ENCODE results near the gene C20orf173. TPM values are rescaled to one million over a fixed set of nuclear protein-coding genes. Genes with fewer than 3 reads are reported as not detected.

Gene C20orf173
- total RNA-seq, 2 donors from 2014 or later: not detected

GRCh38 chr20:35517125-35517524 lies 12.3 kb downstream of the C20orf173 start:
- Mint-ChIP-seq H3K27me3 (ENCODE audit: insufficient read depth) (no peaks in the 10 kb centered on the region), H3K27ac (no peak overlapping the region), H3K4me1 (no peaks in the 10 kb centered on the region), H3K9me3 (no peaks in the 10 kb centered on the region), H3K36me3 (ENCODE audit: low read depth) (peaks cover 2% of the 10 kb centered on the region), H3K4me3 (no peak overlapping the region)
- DNase-seq: no peak
- no peak overlapping the region for H3K27ac ChIP-seq (ENCODE audit: low read depth, low read length)
- no peaks in the 10 kb centered on the region for H3K4me1 ChIP-seq (ENCODE audit: control insufficient read depth, insufficient read depth, low read length)
- no peaks in the 10 kb centered on the region for H3K27me3 ChIP-seq (ENCODE audit: control insufficient read depth, insufficient read depth, low read length, poor library complexity, severe bottlenecking)
- H3K4me3 ChIP-seq (ENCODE audit: low read length): no peak overlapping the region
- H3K9me3 ChIP-seq (ENCODE audit: control insufficient read depth, low read length): no peaks in the 10 kb centered on the region
- no peaks in the 10 kb centered on the region for H3K36me3 ChIP-seq (ENCODE audit: control insufficient read depth, insufficient read depth, low read length)
- no peak for TF ChIP-seq CTCF (conservative IDR thresholded peaks at IDR 0.05)
- H3K9ac ChIP-seq (ENCODE audit: extremely low read depth, low read length, poor library complexity, severe bottlenecking): no peak overlapping the region
- WGBS, 2 experiments (ENCODE audit: insufficient coverage in 1 of 2, insufficient read length in 1 of 2): 80 to 95% methylated on average over 1 of the region's 1 CpG

GRCh38 chr20:35515949-35516645 lies 13.4 kb downstream of the C20orf173 start:
- Mint-ChIP-seq H3K36me3 (ENCODE audit: low read depth) (peaks cover 9% of the 10 kb centered on the region), H3K4me1 (no peaks in the 10 kb centered on the region), H3K9me3 (no peaks in the 10 kb centered on the region), H3K4me3 (no peak overlapping the region), H3K27ac (no peak overlapping the region), H3K27me3 (ENCODE audit: insufficient read depth) (no peaks in the 10 kb centered on the region)
- Histone ChIP-seq H3K9me3 (ENCODE audit: control insufficient read depth, low read length) (no peaks in the 10 kb centered on the region), H3K4me3 (ENCODE audit: low read length) (no peak overlapping the region), H3K27ac (ENCODE audit: low read depth, low read length) (no peak overlapping the region), H3K36me3 (ENCODE audit: control insufficient read depth, insufficient read depth, low read length) (peaks cover 8% of the 10 kb centered on the region), H3K27me3 (ENCODE audit: control insufficient read depth, insufficient read depth, low read length, poor library complexity, severe bottlenecking) (no peaks in the 10 kb centered on the region), H3K4me1 (ENCODE audit: control insufficient read depth, insufficient read depth, low read length) (no peaks in the 10 kb centered on the region), H3K9ac (ENCODE audit: extremely low read depth, low read length, poor library complexity, severe bottlenecking) (no peak overlapping the region)
- no peak for TF ChIP-seq CTCF (conservative IDR thresholded peaks at IDR 0.05)
- WGBS, 2 experiments (ENCODE audit: insufficient coverage in 1 of 2, insufficient read length in 1 of 2): 89 to 100% methylated on average over 3 of the region's 3 CpGs
- no peak for DNase-seq

GRCh38 chr20:35515341-35515740 lies 14.1 kb downstream of the C20orf173 start:
- DNase-seq: no peak
- Mint-ChIP-seq H3K36me3 (ENCODE audit: low read depth) (peaks cover 11% of the 10 kb centered on the region), H3K27ac (no peak overlapping the region), H3K9me3 (no peaks in the 10 kb centered on the region), H3K4me3 (no peak overlapping the region), H3K4me1 (no peaks in the 10 kb centered on the region), H3K27me3 (ENCODE audit: insufficient read depth) (no peaks in the 10 kb centered on the region)
- H3K27me3 ChIP-seq (ENCODE audit: control insufficient read depth, insufficient read depth, low read length, poor library complexity, severe bottlenecking): no peaks in the 10 kb centered on the region
- H3K9me3 ChIP-seq (ENCODE audit: control insufficient read depth, low read length): no peaks in the 10 kb centered on the region
- H3K9ac ChIP-seq (ENCODE audit: extremely low read depth, low read length, poor library complexity, severe bottlenecking): no peak overlapping the region
- no peak for TF ChIP-seq CTCF (conservative IDR thresholded peaks at IDR 0.05)
- WGBS, 2 experiments (ENCODE audit: insufficient coverage in 1 of 2, insufficient read length in 1 of 2): 93 to 100% methylated on average over 3 to 4 of the region's 4 CpGs
- peaks cover 8% of the 10 kb centered on the region for H3K36me3 ChIP-seq (ENCODE audit: control insufficient read depth, insufficient read depth, low read length)
- no peak overlapping the region for H3K4me3 ChIP-seq (ENCODE audit: low read length)
- H3K27ac ChIP-seq (ENCODE audit: low read depth, low read length): no peak overlapping the region
- no peaks in the 10 kb centered on the region for H3K4me1 ChIP-seq (ENCODE audit: control insufficient read depth, insufficient read depth, low read length)
